Fibroblast of villous mesenchyme (primary cell): ENCODE results near the gene RASSF8. TPM values are rescaled to one million over a fixed set of nuclear protein-coding genes. Genes with fewer than 3 reads are reported as not detected.

ENCODE experiments used
- DNase-seq: peaks from one replicate; pipeline ENCODE4 v3.0.0-alpha.2; 2010; ENCODE audit warnings: low read depth
- H3K4me3 ChIP-seq: 2 replicates; pipeline ENCODE4 v1.5.1; 2011; ENCODE audit warnings: low read depth, mild to moderate bottlenecking, low read length
- CTCF ChIP-seq: IDR thresholded peaks from 2 replicates; pipeline ENCODE4 v1.5.1; 2012; ENCODE audit warnings: low read depth, mild to moderate bottlenecking, low read length; ENCODE audit not compliant: insufficient read depth
- total RNA-seq: library from RNA; depleted of rRNA; stranded (reverse); fragments of >200 nt; gene quantifications from 2 replicates; pipeline ENCODE4 v1.2.3, GENCODE V29; 2012

Gene RASSF8
- total RNA-seq, 1 donor: 127 TPM

- DNase-seq: no peak
- no peak overlapping the region for H3K4me3 ChIP-seq
- TF ChIP-seq CTCF: no peak
Measured at GRCh38 chr12:25986180-25986579, 27.7 kb downstream of the RASSF8 start.

GRCh38 chr12:25988505-25988904, 30.0 kb downstream of the RASSF8 start:
- no peak for DNase-seq
- no peak for TF ChIP-seq CTCF
- no peak overlapping the region for H3K4me3 ChIP-seq

- no peak overlapping the region for H3K4me3 ChIP-seq
- no peak for TF ChIP-seq CTCF
- DNase-seq: no peak
Measured at GRCh38 chr12:25990495-25990894, 32.0 kb downstream of the RASSF8 start.

GRCh38 chr12:25992026-25992782, 33.7 kb downstream of the RASSF8 start:
- DNase-seq: no peak
- no peak overlapping the region for H3K4me3 ChIP-seq
- no peak for TF ChIP-seq CTCF

- no peak for TF ChIP-seq CTCF
- DNase-seq: peak; percentile 76
- no peak overlapping the region for H3K4me3 ChIP-seq
Measured at GRCh38 chr12:25993901-25994651, 35.6 kb downstream of the RASSF8 start.

- DNase-seq: no peak
- no peak overlapping the region for H3K4me3 ChIP-seq
- TF ChIP-seq CTCF: no peak
Measured at GRCh38 chr12:25994901-25995625, 36.6 kb downstream of the RASSF8 start.
